K562 (cell line): ENCODE data around the gene ATCAY. TPM values are rescaled to one million over a fixed set of nuclear protein-coding genes. Genes with fewer than 3 reads are reported as not detected.

Source experiments
- ATAC-seq: fragments of 200-7000 bp; cut with Tn5 transposase; 3 replicates; pipeline ENCODE4 v1.9.1; 2020; ENCODE audit warnings: moderate library complexity
- BruUV-seq: library from RNA; stranded (reverse); fragments of 400-500 nt; replicated peaks from 2 replicates; lab custom pipeline; 2021; lab: Mats Ljungman, UMichigan
- CTCF ChIA-PET: fragments of 300-600 bp; formaldehyde crosslinking; extraction: SDS; loops from one replicate; lab custom pipeline; 2021; ENCODE audit warnings: low intra/inter-chr PET ratio; lab: Yijun Ruan, JAX
- POLR2A ChIA-PET: fragments of 300-600, 350-650 bp; sonication (Branson Sonifier 250); formaldehyde crosslinking; extraction: SDS; loops from one replicate; lab custom pipeline; 2021; ENCODE audit warnings: antibody characterized with exemption, inconsistent platforms; lab: Yijun Ruan, JAX
- DNase-seq, 4 experiments: peaks; one replicate each; pipeline versions ENCODE4 v3.0.0 to v3.0.0-alpha.2; 2011 to 2018; ENCODE audit warnings: low spot score in 3 of 4, mixed read lengths in 3 of 4; ENCODE audit errors: extremely low read depth in 1 of 4
- FAIRE-seq: peaks from 2 replicates; lab custom pipeline; 2011; peaks lifted over from hg19 to GRCh38; lab: Jason Lieb, UNC
- H2AFZ ChIP-seq: 2 replicates; pipeline ENCODE4 v1.6.0; 2011; ENCODE audit warnings: low read depth, low read length, control low read depth, inconsistent platforms
- H3K27ac ChIP-seq: fragments of 200-600 bp; 3 replicates; pipeline ENCODE4 v1.8.0; 2011; ENCODE audit warnings: low read depth, mild to moderate bottlenecking, control low read depth, inconsistent platforms, low read length, moderate library complexity, mixed read lengths; ENCODE audit errors: extremely low read depth
- H3K27me3 ChIP-seq, 2 experiments: fragments of 300-600 bp in 1 of 2; 2 replicates in 1 of 2; 3 replicates in 1 of 2; pipeline versions ENCODE4 v1.6.0 to v1.8.0; 2011; ENCODE audit warnings: inconsistent platforms in 2 of 2, low read length in 2 of 2, mild to moderate bottlenecking in 1 of 2, mixed read lengths in 1 of 2, moderate library complexity in 1 of 2; ENCODE audit not compliant: control insufficient read depth in 2 of 2, insufficient read depth in 2 of 2
- H3K36me3 ChIP-seq: fragments of 300-600 bp; 3 replicates; pipeline ENCODE4 v1.8.0; 2011; ENCODE audit warnings: mild to moderate bottlenecking, low read length, inconsistent platforms; ENCODE audit not compliant: control insufficient read depth, insufficient read depth
- H3K4me1 ChIP-seq, 2 experiments: fragments of 200-600 bp in 1 of 2; replicated peaks in 1 of 2; 2 replicates in 1 of 2; 3 replicates in 1 of 2; pipeline versions ENCODE4 v1.5.1 to v1.8.0; 2011; ENCODE audit warnings: inconsistent platforms in 2 of 2, low read length in 2 of 2, mild to moderate bottlenecking in 1 of 2, mixed read lengths in 1 of 2, moderate library complexity in 1 of 2; ENCODE audit not compliant: control insufficient read depth in 2 of 2, insufficient read depth in 2 of 2
- H3K4me2 ChIP-seq: 2 replicates; pipeline ENCODE4 v1.6.1; 2011; ENCODE audit warnings: low read length, control low read depth, inconsistent platforms, mixed read lengths; ENCODE audit not compliant: insufficient read depth
- H3K4me3 ChIP-seq: fragments of 200-600 bp; sonication (generic), shearing (Covaris generic); 2 replicates; pipeline ENCODE4 v1.5.1; 2016; ENCODE audit warnings: control low read depth, inconsistent platforms
- H3K79me2 ChIP-seq: fragments of 200-600 bp; 3 replicates; pipeline ENCODE4 v1.8.0; 2011; ENCODE audit warnings: low read length, inconsistent platforms; ENCODE audit not compliant: control insufficient read depth, insufficient read depth
- H3K9ac ChIP-seq, 2 experiments: 2 replicates each; pipeline versions ENCODE4 v1.6.0 to v1.6.1; 2011; ENCODE audit warnings: low read depth in 2 of 2, low read length in 2 of 2, control low read depth in 1 of 2, inconsistent platforms in 1 of 2, mild to moderate bottlenecking in 1 of 2, mixed read lengths in 1 of 2; ENCODE audit not compliant: insufficient read depth in 1 of 2
- H3K9me1 ChIP-seq: one replicate; pipeline ENCODE4 v1.6.0; 2011; ENCODE audit warnings: inconsistent platforms, mild to moderate bottlenecking, low read length, moderate library complexity; ENCODE audit not compliant: control insufficient read depth, insufficient read depth
- H3K9me3 ChIP-seq: replicated peaks from 2 replicates; pipeline ENCODE4 v1.5.1; 2011; ENCODE audit warnings: low read depth, low read length, inconsistent platforms; ENCODE audit not compliant: control insufficient read depth, insufficient read depth
- H4K20me1 ChIP-seq: replicated peaks from 2 replicates; pipeline ENCODE4 v1.6.1; 2011; ENCODE audit warnings: low read length, inconsistent platforms, mixed read lengths; ENCODE audit not compliant: control insufficient read depth, insufficient read depth
- ARID1B ChIP-seq: fragments of 450-650 bp; IDR thresholded peaks from 2 replicates; pipeline ENCODE4 v1.6.1; 2016; ENCODE audit warnings: antibody characterized with exemption, mild to moderate bottlenecking, inconsistent platforms
- CBFB ChIP-seq: sonication (generic); formaldehyde crosslinking; IDR thresholded peaks from 2 replicates; pipeline ENCODE4 v1.4.0; 2020; ENCODE audit warnings: mild to moderate bottlenecking, missing genetic modification reagents
- ESRRB ChIP-seq: fragments of 250-450 bp; sonication (Bioruptor Pico); IDR thresholded peaks from 2 replicates; pipeline ENCODE4 v1.5.0; 2020; ENCODE audit warnings: mild to moderate bottlenecking, moderate library complexity, borderline replicate concordance
- ZFP36 ChIP-seq: fragments of 150-350 bp; IDR thresholded peaks from 2 replicates; pipeline ENCODE4 v1.6.1; 2018; ENCODE audit warnings: low read length, low read depth; ENCODE audit not compliant: partially characterized antibody
- ZNF263 ChIP-seq: sonication (generic); formaldehyde crosslinking; IDR thresholded peaks from 2 replicates; pipeline ENCODE4 v1.8.0; 2022; ENCODE audit warnings: mild to moderate bottlenecking, missing genetic modification reagents, borderline replicate concordance
- ZNF764 ChIP-seq: fragments of 250-450 bp; sonication (Bioruptor Pico); IDR thresholded peaks from 2 replicates; pipeline ENCODE4 v1.4.0; 2020; ENCODE audit warnings: low read depth, mild to moderate bottlenecking, moderate library complexity
- WGBS: fragments of 100-300 bp; shearing (Covaris generic); methylation state at CpG from one replicate; pipeline ENCODE4 v1.1.6; 2016; ENCODE audit warnings: low coverage, mixed read lengths; ENCODE audit not compliant: insufficient coverage; ENCODE audit errors: missing lambda C conversion rate; 5-methylcytosine and 5-hydroxymethylcytosine counted together
- in situ Hi-C: fragments of 300-500 bp; cut with MboI; formaldehyde crosslinking; loops from 4 replicates; pipeline ENCODE4 v1.15.0; 2018; ENCODE audit warnings: inconsistent platforms, mixed read lengths
- intact Hi-C: fragments of 100-400 bp; cut with micrococcal nuclease; formaldehyde crosslinking; loops from 2 replicates; pipeline ENCODE4 v1.14.2; 2022
- polyA plus RNA-seq, 8 experiments: library from polyadenylated mRNA; depleted of rRNA in 4 of 8; stranded (reverse) in 5 of 8; unstranded in 3 of 8; fragments of >200 nt; fragmentation: Nextera tagmentation in 2 of 8; fragmentation: Illumina TruSeq in 1 of 8; extraction: Ambion mirVana in 2 of 8; extraction: Trizol in 1 of 8; gene quantifications; 2 replicates each; pipeline versions ENCODE4 v1.2.1 to v1.2.3, GENCODE V29; 2011 to 2014; ENCODE audit warnings: inconsistent platforms in 1 of 8, missing spikeins in 1 of 8
- total RNA-seq, 7 experiments: library from RNA; depleted of rRNA in 6 of 7; stranded (reverse); fragments of >200 nt in 6 of 7; fragmentation: Illumina TruSeq in 2 of 7; extraction: Trizol in 2 of 7; gene quantifications; 2 replicates each; pipeline versions ENCODE4 v1.2.1 to v1.2.3, GENCODE V29; 2011 to 2021; ENCODE audit warnings: low replicate concordance in 1 of 7
- TF ChIP-seq, protein P1 (sequence below): sonication (generic); formaldehyde crosslinking; IDR thresholded peaks from 2 replicates; pipeline ENCODE4 v1.9.0; 2022; ENCODE audit warnings: mild to moderate bottlenecking, missing genetic modification reagents
- TF ChIP-seq, protein P2 (sequence below), 2 experiments: fragments of 200-800 bp in 1 of 2; sonication (Bioruptor generic) in 1 of 2; sonication (generic) in 1 of 2; formaldehyde crosslinking in 1 of 2; IDR thresholded peaks in 1 of 2; conservative IDR thresholded peaks in 1 of 2; 2 replicates each; pipeline versions ENCODE4 v1.5.0 to v1.6.1; 2016 to 2020; ENCODE audit warnings: missing compliant biosample characterization in 1 of 2, missing genetic modification characterization in 1 of 2, missing genetic modification reagents in 1 of 2
- TF ChIP-seq, protein P3 (sequence below): fragments of 250-450 bp; sonication (Bioruptor Pico); IDR thresholded peaks from 2 replicates; pipeline ENCODE4 v1.5.0; 2020; ENCODE audit warnings: mild to moderate bottlenecking, borderline replicate concordance
- TF ChIP-seq, protein P4 (sequence below), 2 experiments: fragments of 450-650 bp in 1 of 2; sonication (generic) in 1 of 2; formaldehyde crosslinking in 1 of 2; IDR thresholded peaks in 1 of 2; conservative IDR thresholded peaks in 1 of 2; 2 replicates each; pipeline versions ENCODE4 v1.6.1 to v1.8.1; 2016 to 2023; ENCODE audit warnings: mild to moderate bottlenecking in 2 of 2, moderate library complexity in 2 of 2, inconsistent platforms in 1 of 2, missing genetic modification reagents in 1 of 2
- TF ChIP-seq, protein P5 (sequence below): fragments of 250-450 bp; sonication (Bioruptor Pico); IDR thresholded peaks from 2 replicates; pipeline ENCODE4 v1.9.0; 2021; ENCODE audit warnings: mild to moderate bottlenecking, inconsistent platforms
- TF ChIP-seq, protein P6 (sequence below): IDR thresholded peaks from 3 replicates; pipeline ENCODE4 v1.6.1; 2011; ENCODE audit warnings: borderline replicate concordance, mild to moderate bottlenecking; ENCODE audit not compliant: insufficient read length, insufficient read depth

The ATCAY gene
- total and polyA plus RNA-seq, 9 of the 15 experiments (the other 6 are each of a cell fraction or from before 2014, with no cell fraction given), result not detected

DNA sequence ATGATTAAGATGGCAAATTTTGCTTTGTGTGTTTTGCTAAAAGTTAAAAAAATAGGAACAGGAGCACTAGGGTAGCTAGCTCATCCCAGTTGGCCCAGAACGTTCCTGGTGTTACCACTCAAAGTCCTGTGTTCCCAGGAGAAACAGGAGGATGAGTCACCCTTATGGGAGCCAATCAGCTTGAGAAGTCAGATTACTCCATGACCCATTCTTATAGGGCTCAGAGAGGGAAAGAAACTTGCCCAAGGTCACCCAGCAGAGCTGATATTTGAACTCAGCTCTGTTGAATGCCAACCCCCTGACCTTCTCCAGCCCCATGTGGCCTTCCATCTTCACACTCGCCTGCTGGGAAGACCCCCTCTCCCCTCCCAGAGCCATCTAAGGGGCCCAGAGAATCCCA is 65.4 kb downstream of the ATCAY start:
- FAIRE-seq, result no peak
- WGBS, result 0% methylated on average over 2 of the region's 2 CpGs
- intact Hi-C loops, result no loop called here
- no peaks in the 10 kb centered on the region for H3K79me2 ChIP-seq
- ChIA-PET CTCF (interaction anchor here (0.6 kb wide), 1 partner anchor 12 kb away, joined by 6 read pairs; no protein-coding TSS in a partner anchor), POLR2A (interaction anchor here (0.5 to 1.1 kb wide), 6 partner anchors 11 to 428 kb away, joined by 3 to 5 read pairs (median 3); partner anchors contain the start of gene EEF2)
- H3K4me3 ChIP-seq, result no peak overlapping the region
- no peaks in the 10 kb centered on the region for H3K27me3 ChIP-seq
- no peak overlapping the region for H3K9ac ChIP-seq
- peaks cover 11 to 31% of the 10 kb centered on the region in 2 experiments for H3K4me1 ChIP-seq
- no peaks in the 10 kb centered on the region for H3K9me1 ChIP-seq
- H3K9me3 ChIP-seq, result no peaks in the 10 kb centered on the region
- no peak overlapping the region for H2AFZ ChIP-seq
- H3K36me3 ChIP-seq, result no peaks in the 10 kb centered on the region
- DNase-seq, result no peak
- in situ Hi-C loops, result no loop called here
- H4K20me1 ChIP-seq, result no peaks in the 10 kb centered on the region
- BruUV-seq, result no TSS peak
- no peak for ATAC-seq
- H3K4me2 ChIP-seq, result no peak overlapping the region
- no peak overlapping the region for H3K27ac ChIP-seq
- TF ChIP-seq ZNF263 (no peak), ESRRB (CRISPR knock-in tag) (no peak), ZNF764 (CRISPR knock-in tag) (no peak), ARID1B (no peak), ZFP36 (peak; percentile 85), CBFB (no peak)
- TF ChIP-seq, protein P1, sequence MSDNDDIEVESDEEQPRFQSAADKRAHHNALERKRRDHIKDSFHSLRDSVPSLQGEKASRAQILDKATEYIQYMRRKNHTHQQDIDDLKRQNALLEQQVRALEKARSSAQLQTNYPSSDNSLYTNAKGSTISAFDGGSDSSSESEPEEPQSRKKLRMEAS (CRISPR knock-in tag), result no peak
- TF ChIP-seq, protein P2, sequence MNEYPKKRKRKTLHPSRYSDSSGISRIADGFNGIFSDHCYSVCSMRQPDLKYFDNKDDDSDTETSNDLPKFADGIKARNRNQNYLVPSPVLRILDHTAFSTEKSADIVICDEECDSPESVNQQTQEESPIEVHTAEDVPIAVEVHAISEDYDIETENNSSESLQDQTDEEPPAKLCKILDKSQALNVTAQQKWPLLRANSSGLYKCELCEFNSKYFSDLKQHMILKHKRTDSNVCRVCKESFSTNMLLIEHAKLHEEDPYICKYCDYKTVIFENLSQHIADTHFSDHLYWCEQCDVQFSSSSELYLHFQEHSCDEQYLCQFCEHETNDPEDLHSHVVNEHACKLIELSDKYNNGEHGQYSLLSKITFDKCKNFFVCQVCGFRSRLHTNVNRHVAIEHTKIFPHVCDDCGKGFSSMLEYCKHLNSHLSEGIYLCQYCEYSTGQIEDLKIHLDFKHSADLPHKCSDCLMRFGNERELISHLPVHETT (CRISPR knock-in tag; conservative IDR thresholded peaks at IDR 0.05 in 1 of 2, IDR thresholded peaks at IDR 0.05 in 1 of 2), result no peak
- TF ChIP-seq, protein P3, sequence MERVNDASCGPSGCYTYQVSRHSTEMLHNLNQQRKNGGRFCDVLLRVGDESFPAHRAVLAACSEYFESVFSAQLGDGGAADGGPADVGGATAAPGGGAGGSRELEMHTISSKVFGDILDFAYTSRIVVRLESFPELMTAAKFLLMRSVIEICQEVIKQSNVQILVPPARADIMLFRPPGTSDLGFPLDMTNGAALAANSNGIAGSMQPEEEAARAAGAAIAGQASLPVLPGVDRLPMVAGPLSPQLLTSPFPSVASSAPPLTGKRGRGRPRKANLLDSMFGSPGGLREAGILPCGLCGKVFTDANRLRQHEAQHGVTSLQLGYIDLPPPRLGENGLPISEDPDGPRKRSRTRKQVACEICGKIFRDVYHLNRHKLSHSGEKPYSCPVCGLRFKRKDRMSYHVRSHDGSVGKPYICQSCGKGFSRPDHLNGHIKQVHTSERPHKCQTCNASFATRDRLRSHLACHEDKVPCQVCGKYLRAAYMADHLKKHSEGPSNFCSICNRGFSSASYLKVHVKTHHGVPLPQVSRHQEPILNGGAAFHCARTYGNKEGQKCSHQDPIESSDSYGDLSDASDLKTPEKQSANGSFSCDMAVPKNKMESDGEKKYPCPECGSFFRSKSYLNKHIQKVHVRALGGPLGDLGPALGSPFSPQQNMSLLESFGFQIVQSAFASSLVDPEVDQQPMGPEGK (CRISPR knock-in tag), result no peak
- TF ChIP-seq, protein P4, sequence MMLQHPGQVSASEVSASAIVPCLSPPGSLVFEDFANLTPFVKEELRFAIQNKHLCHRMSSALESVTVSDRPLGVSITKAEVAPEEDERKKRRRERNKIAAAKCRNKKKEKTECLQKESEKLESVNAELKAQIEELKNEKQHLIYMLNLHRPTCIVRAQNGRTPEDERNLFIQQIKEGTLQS (IDR thresholded peaks at IDR 0.05), result peak; percentile 65
- TF ChIP-seq, protein P4 (CRISPR knock-in tag; conservative IDR thresholded peaks at IDR 0.05), result no peak
- TF ChIP-seq, protein P5, sequence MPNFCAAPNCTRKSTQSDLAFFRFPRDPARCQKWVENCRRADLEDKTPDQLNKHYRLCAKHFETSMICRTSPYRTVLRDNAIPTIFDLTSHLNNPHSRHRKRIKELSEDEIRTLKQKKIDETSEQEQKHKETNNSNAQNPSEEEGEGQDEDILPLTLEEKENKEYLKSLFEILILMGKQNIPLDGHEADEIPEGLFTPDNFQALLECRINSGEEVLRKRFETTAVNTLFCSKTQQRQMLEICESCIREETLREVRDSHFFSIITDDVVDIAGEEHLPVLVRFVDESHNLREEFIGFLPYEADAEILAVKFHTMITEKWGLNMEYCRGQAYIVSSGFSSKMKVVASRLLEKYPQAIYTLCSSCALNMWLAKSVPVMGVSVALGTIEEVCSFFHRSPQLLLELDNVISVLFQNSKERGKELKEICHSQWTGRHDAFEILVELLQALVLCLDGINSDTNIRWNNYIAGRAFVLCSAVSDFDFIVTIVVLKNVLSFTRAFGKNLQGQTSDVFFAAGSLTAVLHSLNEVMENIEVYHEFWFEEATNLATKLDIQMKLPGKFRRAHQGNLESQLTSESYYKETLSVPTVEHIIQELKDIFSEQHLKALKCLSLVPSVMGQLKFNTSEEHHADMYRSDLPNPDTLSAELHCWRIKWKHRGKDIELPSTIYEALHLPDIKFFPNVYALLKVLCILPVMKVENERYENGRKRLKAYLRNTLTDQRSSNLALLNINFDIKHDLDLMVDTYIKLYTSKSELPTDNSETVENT (CRISPR knock-in tag), result no peak
- TF ChIP-seq, protein P6, sequence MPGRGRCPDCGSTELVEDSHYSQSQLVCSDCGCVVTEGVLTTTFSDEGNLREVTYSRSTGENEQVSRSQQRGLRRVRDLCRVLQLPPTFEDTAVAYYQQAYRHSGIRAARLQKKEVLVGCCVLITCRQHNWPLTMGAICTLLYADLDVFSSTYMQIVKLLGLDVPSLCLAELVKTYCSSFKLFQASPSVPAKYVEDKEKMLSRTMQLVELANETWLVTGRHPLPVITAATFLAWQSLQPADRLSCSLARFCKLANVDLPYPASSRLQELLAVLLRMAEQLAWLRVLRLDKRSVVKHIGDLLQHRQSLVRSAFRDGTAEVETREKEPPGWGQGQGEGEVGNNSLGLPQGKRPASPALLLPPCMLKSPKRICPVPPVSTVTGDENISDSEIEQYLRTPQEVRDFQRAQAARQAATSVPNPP, result no peak
